ENCODE measurements around the gene HPDL. TPM values are rescaled to one million over a fixed set of nuclear protein-coding genes. Genes with fewer than 3 reads are reported as not detected.

The HPDL gene
- total RNA-seq, 2 experiments from 2014 or later = not detected

DNA sequence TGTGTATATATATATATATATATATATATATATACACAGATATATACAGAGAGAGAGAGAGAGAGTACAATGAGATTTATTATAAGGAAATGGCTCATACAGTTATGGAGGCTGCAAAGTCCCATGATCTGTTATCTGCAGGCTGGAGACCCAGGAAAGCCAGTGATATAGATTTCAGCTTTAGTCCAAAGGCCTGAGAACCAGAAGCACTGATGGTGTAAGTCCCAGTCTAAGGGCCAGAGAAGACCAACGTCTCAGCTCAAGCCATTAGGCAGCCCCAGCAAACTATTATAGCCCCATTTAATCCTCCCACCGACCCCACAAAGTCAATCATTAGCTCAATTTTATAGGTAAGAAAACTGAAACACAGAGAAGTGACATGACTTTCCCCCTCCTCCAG is 35.0 kb upstream of the HPDL start:
- no peaks in the 10 kb centered on the region for H3K27me3 Mint-ChIP-seq
- no peaks in the 10 kb centered on the region for H3K4me1 Mint-ChIP-seq (ENCODE audit: low read depth)
- no peaks in the 10 kb centered on the region for H3K9me3 Mint-ChIP-seq
- Histone ChIP-seq H3K27me3 (ENCODE audit: control insufficient read depth in 1 of 2, insufficient read depth in 2 of 2, low read length in 2 of 2) (no peaks in the 10 kb centered on the region), H3K36me3 (ENCODE audit: insufficient read depth, low read length) (no peaks in the 10 kb centered on the region), H3K9me3 (ENCODE audit: control insufficient read depth in 1 of 2, insufficient read depth in 1 of 2, low read length in 2 of 2) (no peaks in the 10 kb centered on the region), H3K4me3 (ENCODE audit: low read length) (no peak overlapping the region), H3K4me1 (ENCODE audit: insufficient read depth, low read length) (no peaks in the 10 kb centered on the region), H3K27ac (ENCODE audit: low read depth in 1 of 2, low read length in 2 of 2) (no peak overlapping the region)
- ChIA-PET CTCF (interaction anchor here (1.6 kb wide), 1 partner anchor 12 kb away, joined by 4 read pairs; no protein-coding TSS in a partner anchor), POLR2A (interaction anchor here (1.2 kb wide), 1 partner anchor 26 kb away, joined by 3 read pairs; no protein-coding TSS in a partner anchor)
- H3K4me3 Mint-ChIP-seq = no peak overlapping the region
- no peak for TF ChIP-seq CTCF (IDR thresholded peaks at IDR 0.05)
- no peak overlapping the region for H3K27ac Mint-ChIP-seq
- ATAC-seq (ENCODE audit: poor library complexity) (no peak), DNase-seq (no peak)
- intact Hi-C loops (cut with DNase I, micrococcal nuclease) = no loop called here
- H3K36me3 Mint-ChIP-seq (ENCODE audit: low read depth) = no peaks in the 10 kb centered on the region

DNA sequence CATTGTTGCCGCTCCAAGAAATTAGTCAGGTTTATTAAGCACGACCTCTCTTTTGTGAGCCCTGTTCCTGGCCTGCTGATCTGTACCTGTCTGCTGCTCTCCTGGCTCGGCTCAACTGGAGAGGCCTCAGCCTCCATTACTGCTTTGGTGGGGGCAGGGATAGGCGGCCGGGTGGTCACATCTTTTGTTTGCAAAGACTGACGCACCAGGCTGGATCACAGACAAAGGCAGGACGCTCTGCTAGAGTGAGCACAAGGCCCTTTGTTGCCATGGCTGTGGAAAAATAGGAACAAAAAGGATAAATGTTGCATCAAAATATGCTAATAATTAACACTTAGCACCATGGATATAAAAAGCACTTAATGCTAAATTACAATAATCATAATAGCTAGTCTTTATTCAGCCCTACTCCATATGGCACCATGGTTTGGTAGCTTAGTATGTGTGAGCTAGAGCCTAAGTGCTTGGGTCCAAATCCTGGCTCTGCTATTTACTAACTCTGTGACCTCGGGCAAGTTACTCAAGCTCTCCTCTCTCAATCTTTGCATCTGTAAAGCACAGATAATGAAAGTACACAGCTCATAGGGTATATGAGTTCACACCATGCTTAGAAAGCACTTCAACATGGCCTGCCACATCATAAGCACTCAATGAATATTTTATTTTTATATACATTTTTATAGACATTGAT is 28.9 kb upstream of the HPDL start:
- CTCF ChIA-PET = no interaction called here
- Histone ChIP-seq H3K36me3 (ENCODE audit: insufficient read depth, low read length) (no peaks in the 10 kb centered on the region), H3K4me3 (ENCODE audit: low read length) (no peak overlapping the region), H3K4me1 (ENCODE audit: insufficient read depth, low read length) (peaks cover 2% of the 10 kb centered on the region), H3K27ac (ENCODE audit: low read depth in 1 of 2, low read length in 2 of 2) (no peak overlapping the region), H3K27me3 (ENCODE audit: control insufficient read depth in 1 of 2, insufficient read depth in 2 of 2, low read length in 2 of 2) (no peaks in the 10 kb centered on the region), H3K9me3 (ENCODE audit: control insufficient read depth in 1 of 2, insufficient read depth in 1 of 2, low read length in 2 of 2) (no peaks in the 10 kb centered on the region)
- Mint-ChIP-seq H3K27ac (no peak overlapping the region), H3K4me1 (ENCODE audit: low read depth) (peaks cover 8% of the 10 kb centered on the region), H3K27me3 (no peaks in the 10 kb centered on the region), H3K9me3 (no peaks in the 10 kb centered on the region), H3K4me3 (no peak overlapping the region), H3K36me3 (ENCODE audit: low read depth) (no peaks in the 10 kb centered on the region)
- ATAC-seq (ENCODE audit: poor library complexity) (no peak), DNase-seq (no peak)
- no peak for TF ChIP-seq CTCF (IDR thresholded peaks at IDR 0.05)
- POLR2A ChIA-PET = interaction anchor here (1.4 kb wide), 1 partner anchor 286 kb away, joined by 5 read pairs; the partner anchor contains the start of gene UROD
- intact Hi-C loops (cut with DNase I, micrococcal nuclease) = loop anchor here in 1 of 2 experiments (2.0 kb wide), 1 partner anchor 505 kb away; no protein-coding TSS in a partner anchor

DNA sequence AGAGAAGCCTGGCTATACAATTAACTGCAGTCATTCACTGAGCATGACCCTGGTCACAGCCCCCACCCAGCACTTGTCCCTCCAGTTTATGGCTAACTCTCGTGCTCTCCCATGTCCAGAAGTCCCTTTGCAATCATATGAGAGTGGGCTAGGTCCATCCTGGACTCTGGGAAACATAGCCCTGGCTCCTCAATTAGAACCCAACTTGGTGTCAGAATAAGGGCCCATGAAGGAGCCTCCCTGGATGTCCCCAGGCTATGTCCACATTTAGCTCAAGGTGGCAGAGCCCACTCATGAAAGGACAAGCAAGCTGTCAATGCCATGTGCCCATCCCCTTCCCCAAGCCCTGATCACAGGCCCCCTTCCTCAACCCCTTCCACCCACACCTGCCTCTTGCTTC is 27.4 kb upstream of the HPDL start:
- no peak for DNase-seq
- Mint-ChIP-seq H3K27ac (no peak overlapping the region), H3K9me3 (no peaks in the 10 kb centered on the region), H3K27me3 (no peaks in the 10 kb centered on the region), H3K36me3 (ENCODE audit: low read depth) (no peaks in the 10 kb centered on the region), H3K4me1 (ENCODE audit: low read depth) (peaks cover 18% of the 10 kb centered on the region), H3K4me3 (no peak overlapping the region)
- ChIA-PET CTCF (interaction anchor here (5.2 kb wide), 1 partner anchor 286 kb away, joined by 66 read pairs; the partner anchor contains the start of genes HECTD3 and UROD), POLR2A (interaction anchor here (1.2 to 6.2 kb wide), 2 partner anchors 287 to 500 kb away, joined by 3 to 141 read pairs; partner anchors contain the start of genes HECTD3 and UROD)
- no peak for TF ChIP-seq CTCF (IDR thresholded peaks at IDR 0.05)
- Histone ChIP-seq H3K36me3 (ENCODE audit: insufficient read depth, low read length) (no peaks in the 10 kb centered on the region), H3K9me3 (ENCODE audit: control insufficient read depth in 1 of 2, insufficient read depth in 1 of 2, low read length in 2 of 2) (no peaks in the 10 kb centered on the region), H3K27me3 (ENCODE audit: control insufficient read depth in 1 of 2, insufficient read depth in 2 of 2, low read length in 2 of 2) (no peaks in the 10 kb centered on the region), H3K4me1 (ENCODE audit: insufficient read depth, low read length) (peaks cover 12% of the 10 kb centered on the region), H3K4me3 (ENCODE audit: low read length) (no peak overlapping the region), H3K27ac (ENCODE audit: low read depth in 1 of 2, low read length in 2 of 2) (no peak overlapping the region)
- intact Hi-C loops (cut with DNase I, micrococcal nuclease) = loop anchor here in 1 of 2 experiments (2.0 kb wide), 1 partner anchor 506 kb away; no protein-coding TSS in a partner anchor
- ATAC-seq (ENCODE audit: poor library complexity) = no peak
